ENCODE results near the gene STXBP3. TPM values are rescaled to one million over a fixed set of nuclear protein-coding genes. Genes with fewer than 3 reads are reported as not detected.

STXBP3 gene
- total and polyA plus RNA-seq, 4 experiments from 2014 or later = 69.0 to 92.5 (median 82.5) TPM

DNA sequence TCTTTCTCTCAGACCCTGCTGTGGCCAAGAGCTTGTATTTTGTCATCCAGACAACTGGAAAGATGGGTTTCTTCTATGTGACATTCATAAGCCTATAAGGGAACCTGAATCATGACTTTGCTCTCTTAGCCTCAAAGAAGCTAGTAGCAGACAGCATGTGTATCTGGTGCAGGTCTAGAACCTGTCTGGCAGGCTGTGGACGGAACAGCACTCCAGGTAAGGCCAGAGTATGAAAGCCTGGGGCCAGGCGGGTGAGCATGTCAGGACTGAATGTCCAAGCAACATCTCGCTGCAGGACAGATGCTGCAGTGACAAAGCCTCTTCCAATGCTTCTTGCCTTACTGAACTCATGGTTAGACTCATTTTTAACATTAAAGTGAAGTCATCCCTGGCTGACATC is 77.6 kb downstream of the STXBP3 start:
- POLR2A ChIA-PET (ENCODE audit: partially characterized antibody) = no interaction called here
- Histone ChIP-seq H3K36me3 (ENCODE audit: insufficient read depth, low read length) (no peaks in the 10 kb centered on the region), H3K4me3 (ENCODE audit: low read length in 2 of 2) (no peak overlapping the region), H3K27me3 (ENCODE audit: insufficient read depth, low read length) (no peaks in the 10 kb centered on the region), H3K27ac (ENCODE audit: low read depth, low read length) (no peak overlapping the region), H3K4me1 (ENCODE audit: insufficient read depth, low read length) (no peaks in the 10 kb centered on the region), H3K9me3 (ENCODE audit: control insufficient read depth in 1 of 2, low read length in 2 of 2) (no peaks in the 10 kb centered on the region)
- no peak for DNase-seq
- intact Hi-C loops (cut with micrococcal nuclease) = no loop called here
- Mint-ChIP-seq H3K4me3 (no peak overlapping the region), H3K36me3 (no peaks in the 10 kb centered on the region), H3K4me1 (peaks cover 0 to 3% (median 0%) of the 10 kb centered on the region in 4 donors), H3K27ac (no peak overlapping the region), H3K9me3 (no peaks in the 10 kb centered on the region), H3K27me3 (peaks cover 0 to 7% of the 10 kb centered on the region in 2 donors)
- CTCF ChIA-PET (ENCODE audit: partially characterized antibody) = interaction anchor here (1.2 kb wide), 2 partner anchors 73 to 75 kb away, joined by 3 to 4 read pairs; no protein-coding TSS in a partner anchor

DNA sequence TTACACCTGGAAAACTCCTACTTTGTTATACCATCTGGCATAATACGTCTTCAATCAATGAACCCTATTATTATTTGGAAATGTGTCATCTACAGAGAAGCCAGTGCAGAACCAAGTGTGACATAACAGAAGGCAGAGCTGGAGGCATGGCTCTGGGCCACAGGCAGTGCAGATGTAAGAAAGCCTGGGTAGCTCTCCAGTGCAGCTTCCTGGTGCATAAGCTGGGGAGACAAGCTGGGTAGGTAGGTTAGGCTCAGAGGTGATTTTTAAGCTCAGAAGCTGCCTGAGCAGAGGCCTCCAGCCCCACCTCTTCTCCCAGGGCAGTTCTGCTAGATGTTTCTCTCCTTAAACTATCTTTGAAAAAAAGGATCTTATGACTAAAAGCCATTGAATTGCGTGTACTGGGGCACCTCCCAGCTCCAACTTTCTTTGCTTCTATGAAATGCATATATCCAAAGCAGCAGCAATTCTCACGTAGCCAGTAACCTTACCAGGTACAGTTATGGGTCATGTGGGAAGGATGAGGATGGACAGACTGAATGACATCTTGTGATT is 79.7 kb downstream of the STXBP3 start:
- Mint-ChIP-seq H3K4me1 (peaks cover 0 to 3% (median 2%) of the 10 kb centered on the region in 4 donors), H3K27ac (no peak overlapping the region), H3K9me3 (no peaks in the 10 kb centered on the region), H3K27me3 (peaks cover 0 to 3% of the 10 kb centered on the region in 2 donors), H3K36me3 (no peaks in the 10 kb centered on the region), H3K4me3 (no peak overlapping the region)
- Histone ChIP-seq H3K4me3 (ENCODE audit: low read length in 2 of 2) (no peak overlapping the region), H3K27me3 (ENCODE audit: insufficient read depth, low read length) (no peaks in the 10 kb centered on the region), H3K36me3 (ENCODE audit: insufficient read depth, low read length) (no peaks in the 10 kb centered on the region), H3K9me3 (ENCODE audit: control insufficient read depth in 1 of 2, low read length in 2 of 2) (no peaks in the 10 kb centered on the region), H3K4me1 (ENCODE audit: insufficient read depth, low read length) (peaks cover under 1% of the 10 kb centered on the region), H3K27ac (ENCODE audit: low read depth, low read length) (no peak overlapping the region)
- POLR2A ChIA-PET (ENCODE audit: partially characterized antibody) = no interaction called here
- CTCF ChIA-PET (ENCODE audit: partially characterized antibody) = interaction anchor here (0.8 to 10.2 kb wide), 9 partner anchors 19 to 286 kb away, joined by 3 to 238 read pairs (median 22); a partner anchor contains a TSS
- intact Hi-C loops (cut with micrococcal nuclease) = loop anchor here (5.0 kb wide), 1 partner anchor 134 kb away; the partner anchor contains the start of gene PRPF38B
- no peak for DNase-seq

DNA sequence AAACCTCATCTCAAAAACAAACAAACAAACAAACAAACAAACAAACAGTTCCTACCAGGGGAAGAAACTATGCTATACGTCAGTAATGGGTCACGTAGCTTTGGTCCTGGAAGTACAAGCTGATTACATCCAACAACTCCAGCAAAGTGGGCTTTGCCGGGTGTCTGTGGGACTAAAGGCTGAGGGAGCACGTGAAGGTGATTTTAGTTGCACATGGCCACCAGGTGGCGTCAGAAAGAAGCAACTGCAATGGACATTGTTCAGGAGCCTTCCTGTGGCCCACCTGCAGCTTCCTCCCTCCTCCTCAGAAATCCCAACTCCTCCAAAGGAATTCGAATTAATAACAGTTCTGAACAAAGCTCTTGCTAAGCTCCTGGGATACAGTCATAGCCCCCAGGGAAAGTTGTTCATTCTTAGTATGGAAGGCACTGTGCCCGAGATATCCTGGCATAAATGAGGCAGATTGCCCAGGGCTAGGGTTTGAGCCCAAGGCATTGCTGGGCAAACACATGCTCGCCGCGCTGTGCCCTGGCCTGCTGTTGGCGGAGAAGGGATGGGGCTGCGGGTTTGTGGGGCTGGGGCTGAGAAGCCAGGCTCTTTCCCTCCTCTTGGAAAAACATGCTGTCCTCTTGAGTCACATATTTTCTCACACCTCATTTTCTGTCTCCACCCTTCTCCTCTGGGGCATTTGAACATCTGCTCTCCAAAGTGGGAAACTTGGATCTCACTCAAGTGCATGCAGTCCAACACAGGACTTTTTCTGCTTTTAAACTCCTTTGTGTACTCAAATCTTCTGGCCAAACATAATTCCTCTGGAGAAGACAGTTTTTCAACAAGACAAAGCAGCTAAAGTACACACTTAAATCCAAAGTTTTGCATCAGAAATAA is 81.8 kb downstream of the STXBP3 start:
- DNase-seq = peak; percentile 38 to 59 (median 57)
- no peaks in the 10 kb centered on the region for H3K36me3 Mint-ChIP-seq
- no peaks in the 10 kb centered on the region for H3K9me3 Mint-ChIP-seq
- Histone ChIP-seq H3K4me1 (ENCODE audit: insufficient read depth, low read length) (peaks cover 8% of the 10 kb centered on the region), H3K4me3 (ENCODE audit: low read length in 2 of 2) (no peak overlapping the region), H3K27ac (ENCODE audit: low read depth, low read length) (no peak overlapping the region), H3K36me3 (ENCODE audit: insufficient read depth, low read length) (no peaks in the 10 kb centered on the region), H3K27me3 (ENCODE audit: insufficient read depth, low read length) (no peaks in the 10 kb centered on the region), H3K9me3 (ENCODE audit: control insufficient read depth in 1 of 2, low read length in 2 of 2) (no peaks in the 10 kb centered on the region)
- H3K27me3 Mint-ChIP-seq = peaks cover 2 to 3% of the 10 kb centered on the region in 2 donors
- peaks cover 0 to 10% (median 7%) of the 10 kb centered on the region in 4 donors for H3K4me1 Mint-ChIP-seq
- CTCF ChIA-PET (ENCODE audit: partially characterized antibody) = interaction anchor here (0.6 to 10.2 kb wide), 34 partner anchors 8 to 363 kb away, joined by 3 to 238 read pairs (median 6); partner anchors contain the start of genes CLCC1 and PRPF38B
- intact Hi-C loops (cut with micrococcal nuclease) = loop anchor here (1.0 to 5.0 kb wide), 3 partner anchors 70 to 364 kb away; partner anchors contain the start of gene PRPF38B
- POLR2A ChIA-PET (ENCODE audit: partially characterized antibody) = interaction anchor here (0.8 to 1.0 kb wide), 2 partner anchors 70 to 136 kb away, joined by 3 to 4 read pairs; partner anchors contain the start of gene PRPF38B
- H3K27ac Mint-ChIP-seq = no peak overlapping the region
- H3K4me3 Mint-ChIP-seq = no peak overlapping the region

DNA sequence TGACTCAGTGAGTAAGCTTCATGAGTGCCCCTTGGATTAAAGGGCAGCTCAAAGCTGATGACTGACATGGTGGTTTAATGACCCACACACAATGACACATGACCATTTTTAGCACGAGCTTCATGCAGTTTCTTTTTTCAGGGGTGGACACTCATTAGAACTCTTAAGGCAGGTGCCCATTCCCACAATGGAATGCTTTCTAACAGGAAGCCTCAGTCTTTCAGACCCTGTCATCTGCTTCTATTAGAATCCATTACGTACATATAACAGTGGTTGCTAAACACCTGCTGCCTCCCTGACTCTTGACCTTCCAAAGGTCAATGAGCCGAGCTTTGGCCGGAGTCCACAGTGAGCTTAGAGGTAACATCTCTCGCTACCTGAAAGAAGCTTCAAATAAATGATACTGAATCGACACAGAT is 83.0 kb downstream of the STXBP3 start:
- H3K4me1 ChIP-seq (ENCODE audit: insufficient read depth, low read length) = peaks cover 8% of the 10 kb centered on the region
- Mint-ChIP-seq H3K4me3 (no peak overlapping the region), H3K36me3 (no peaks in the 10 kb centered on the region), H3K4me1 (peaks cover 0 to 10% (median 7%) of the 10 kb centered on the region in 4 donors), H3K27ac (no peak overlapping the region), H3K9me3 (no peaks in the 10 kb centered on the region), H3K27me3 (peaks cover 2 to 3% of the 10 kb centered on the region in 2 donors)
- ChIA-PET POLR2A (ENCODE audit: partially characterized antibody) (no interaction called here), CTCF (ENCODE audit: partially characterized antibody) (interaction anchor here (0.9 to 10.2 kb wide), 22 partner anchors 9 to 285 kb away, joined by 3 to 238 read pairs (median 7); partner anchors contain the start of genes GPSM2 and PRPF38B)
- intact Hi-C loops (cut with micrococcal nuclease) = loop anchor here (2.0 to 5.0 kb wide), 2 partner anchors 137 to 363 kb away; partner anchors contain the start of gene PRPF38B
- no peak overlapping the region for H3K4me3 ChIP-seq (ENCODE audit: low read length in 2 of 2)
- H3K36me3 ChIP-seq (ENCODE audit: insufficient read depth, low read length) = no peaks in the 10 kb centered on the region
- no peaks in the 10 kb centered on the region for H3K27me3 ChIP-seq (ENCODE audit: insufficient read depth, low read length)
- H3K27ac ChIP-seq (ENCODE audit: low read depth, low read length) = no peak overlapping the region
- no peaks in the 10 kb centered on the region for H3K9me3 ChIP-seq (ENCODE audit: control insufficient read depth in 1 of 2, low read length in 2 of 2)
- DNase-seq = no peak

DNA sequence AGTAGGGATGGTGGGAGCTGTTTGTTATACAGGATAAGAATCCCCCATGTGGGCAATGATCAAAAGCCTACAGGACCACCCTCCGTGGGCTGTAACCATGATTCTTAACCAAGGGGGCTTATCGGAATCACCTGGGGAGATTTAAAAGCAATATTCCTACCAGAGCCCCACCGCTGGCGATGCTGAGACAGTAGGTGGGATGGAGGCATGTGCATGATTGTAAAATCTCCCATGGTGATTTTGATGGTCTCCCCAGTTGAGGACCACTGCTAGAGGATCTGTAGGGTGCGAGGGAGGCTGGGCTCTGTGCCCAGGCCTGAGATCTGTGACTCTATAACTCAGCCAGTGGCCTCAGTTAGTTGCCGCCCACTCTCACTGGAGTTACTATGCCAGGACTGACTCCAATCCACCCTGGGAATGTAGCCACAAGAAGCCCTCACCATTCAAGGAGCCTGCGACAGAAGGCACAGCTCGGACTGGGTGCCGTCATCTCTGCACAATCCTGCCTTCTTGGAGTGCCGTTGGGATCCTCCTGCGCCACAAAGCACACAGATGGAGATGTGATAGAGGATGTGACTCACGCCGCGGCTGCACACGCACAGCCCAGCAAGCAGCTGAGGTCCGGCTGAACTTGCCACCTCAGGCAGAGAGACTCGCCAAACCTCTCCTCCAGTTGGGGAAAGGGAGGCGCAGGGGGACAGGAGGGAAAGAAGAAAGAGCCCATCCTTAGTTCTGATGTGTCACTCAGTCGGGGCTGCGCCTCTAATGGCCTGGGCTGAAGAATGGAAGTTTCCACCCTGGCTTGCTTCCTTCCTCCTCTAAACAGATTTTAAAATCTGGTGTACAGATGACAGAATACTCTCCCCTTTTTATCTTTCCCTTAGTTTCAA is 83.9 kb downstream of the STXBP3 start:
- no peaks in the 10 kb centered on the region for H3K36me3 ChIP-seq (ENCODE audit: insufficient read depth, low read length)
- DNase-seq = no peak
- intact Hi-C loops (cut with micrococcal nuclease) = no loop called here
- Mint-ChIP-seq H3K36me3 (no peaks in the 10 kb centered on the region), H3K9me3 (no peaks in the 10 kb centered on the region), H3K4me1 (peaks cover 0 to 10% (median 7%) of the 10 kb centered on the region in 4 donors), H3K4me3 (no peak overlapping the region), H3K27ac (no peak overlapping the region), H3K27me3 (peaks cover 4 to 6% of the 10 kb centered on the region in 2 donors)
- no peaks in the 10 kb centered on the region for H3K9me3 ChIP-seq (ENCODE audit: control insufficient read depth in 1 of 2, low read length in 2 of 2)
- H3K4me1 ChIP-seq (ENCODE audit: insufficient read depth, low read length) = peaks cover 8% of the 10 kb centered on the region
- no peak overlapping the region for H3K4me3 ChIP-seq (ENCODE audit: low read length in 2 of 2)
- ChIA-PET POLR2A (ENCODE audit: partially characterized antibody) (no interaction called here), CTCF (ENCODE audit: partially characterized antibody) (interaction anchor here (0.9 to 10.2 kb wide), 20 partner anchors 10 to 284 kb away, joined by 3 to 238 read pairs (median 7); partner anchors contain the start of genes GPSM2 and PRPF38B)
- no peak overlapping the region for H3K27ac ChIP-seq (ENCODE audit: low read depth, low read length)
- H3K27me3 ChIP-seq (ENCODE audit: insufficient read depth, low read length) = no peaks in the 10 kb centered on the region

DNA sequence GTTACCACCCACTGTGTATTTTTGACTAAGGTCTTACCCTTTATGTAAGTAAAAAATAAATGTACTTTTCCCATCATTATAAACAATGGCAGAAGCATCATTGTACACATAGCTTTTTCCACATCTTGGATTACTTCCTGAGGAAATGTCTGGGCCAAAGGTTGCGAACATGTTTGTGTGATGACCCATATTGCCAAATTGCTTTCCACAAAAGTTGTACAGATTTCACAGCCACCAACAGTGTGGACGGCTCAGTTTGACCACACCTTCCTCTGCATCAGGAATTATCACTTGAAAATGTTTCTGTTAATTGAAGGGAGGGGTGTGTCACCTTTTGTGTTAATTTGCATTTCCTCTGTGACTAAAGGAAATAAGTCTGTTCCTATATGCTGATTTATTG is 84.8 kb downstream of the STXBP3 start:
- no peak overlapping the region for H3K27ac ChIP-seq (ENCODE audit: low read depth, low read length)
- Mint-ChIP-seq H3K27ac (peak overlapping the region in 1 of 7 donors; percentile 59), H3K4me1 (peaks cover 0 to 10% (median 7%) of the 10 kb centered on the region in 4 donors), H3K4me3 (no peak overlapping the region), H3K36me3 (no peaks in the 10 kb centered on the region), H3K27me3 (peaks cover 6 to 8% of the 10 kb centered on the region in 2 donors), H3K9me3 (no peaks in the 10 kb centered on the region)
- CTCF ChIA-PET (ENCODE audit: partially characterized antibody) = interaction anchor here (1.0 to 10.2 kb wide), 6 partner anchors 13 to 280 kb away, joined by 3 to 238 read pairs (median 15); a partner anchor contains a TSS
- H3K4me1 ChIP-seq (ENCODE audit: insufficient read depth, low read length) = peaks cover 8% of the 10 kb centered on the region
- no peak overlapping the region for H3K4me3 ChIP-seq (ENCODE audit: low read length in 2 of 2)
- DNase-seq = no peak
- POLR2A ChIA-PET (ENCODE audit: partially characterized antibody) = no interaction called here
- H3K9me3 ChIP-seq (ENCODE audit: control insufficient read depth in 1 of 2, low read length in 2 of 2) = no peaks in the 10 kb centered on the region
- H3K27me3 ChIP-seq (ENCODE audit: insufficient read depth, low read length) = no peaks in the 10 kb centered on the region
- intact Hi-C loops (cut with micrococcal nuclease) = no loop called here
- H3K36me3 ChIP-seq (ENCODE audit: insufficient read depth, low read length) = no peaks in the 10 kb centered on the region
